Ishikawa (cell line): ENCODE measurements around the gene KREMEN1.

Experiments used
- FOXM1 ChIP-seq: IDR thresholded peaks from 2 replicates; pipeline ENCODE4 v1.6.1; 2012; ENCODE audit warnings: low read depth, borderline replicate concordance
- RAD21 ChIP-seq: IDR thresholded peaks from 2 replicates; pipeline ENCODE4 v1.6.1; 2012; ENCODE audit warnings: low read depth

GRCh38 chr22:29053048-29053702 lies 19.7 kb upstream of the KREMEN1 start:
- TF ChIP-seq FOXM1: no peak
- TF ChIP-seq RAD21: no peak
